ENCODE measurements around the gene VTCN1. TPM values are rescaled to one million over a fixed set of nuclear protein-coding genes. Genes with fewer than 3 reads are reported as not detected.
"Not testable (repeated sequence)": the region's sequence is repeated elsewhere in the genome, so short reads cannot be mapped to it uniquely, and the experiment has no call there.

Gene VTCN1, protein sequence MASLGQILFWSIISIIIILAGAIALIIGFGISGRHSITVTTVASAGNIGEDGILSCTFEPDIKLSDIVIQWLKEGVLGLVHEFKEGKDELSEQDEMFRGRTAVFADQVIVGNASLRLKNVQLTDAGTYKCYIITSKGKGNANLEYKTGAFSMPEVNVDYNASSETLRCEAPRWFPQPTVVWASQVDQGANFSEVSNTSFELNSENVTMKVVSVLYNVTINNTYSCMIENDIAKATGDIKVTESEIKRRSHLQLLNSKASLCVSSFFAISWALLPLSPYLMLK
- total RNA-seq, result not detected
- polyA plus RNA-seq (2013, experiment 1 of 2), result 0.50 TPM
- polyA plus RNA-seq (2013, experiment 2 of 2), result 0.25 TPM
- long read RNA-seq, experiment 1, result 0 reads
- long read RNA-seq, experiment 2, result 0 reads
- long read RNA-seq, experiment 3, result 0 reads
- long read RNA-seq, experiment 4, result 0 reads

DNA sequence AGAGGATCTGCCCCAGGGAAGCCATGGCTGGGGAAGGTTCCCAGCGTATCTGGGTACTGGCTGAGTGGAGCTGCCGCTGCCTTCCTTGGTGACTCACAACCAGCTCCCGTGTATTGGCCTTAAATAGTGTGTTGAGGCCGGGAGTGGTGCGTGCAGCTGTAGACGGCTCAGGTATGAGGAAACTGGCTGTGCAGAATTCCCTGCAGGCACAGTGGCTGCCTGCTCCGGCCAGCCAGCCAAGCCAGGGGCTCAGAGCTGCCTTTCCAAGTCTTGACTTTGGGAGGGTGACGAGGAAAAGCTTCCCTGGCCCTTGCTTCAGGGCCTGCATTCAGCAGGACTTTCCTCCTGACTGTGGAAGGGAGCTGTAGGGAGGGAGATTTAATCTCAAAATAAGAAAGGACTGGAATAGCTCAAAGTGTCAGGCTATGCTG is at the start of gene VTCN1:
VTCN1 (minus strand) TSS at position 97 of the 431 bp plus-strand sequence; CDS start at position 25, 72 bp downstream.
- WGBS, 2 experiments (ENCODE audit: insufficient coverage in 1 of 2, insufficient read length in 1 of 2), result 90 to 93% methylated on average over 5 to 8 of the region's 8 CpGs
- Histone ChIP-seq H3K4me1 (ENCODE audit: control insufficient read depth, insufficient read depth, low read length) (no peaks in the 10 kb centered on the region), H3K4me3 (ENCODE audit: low read length) (no peak within 1 kb of the TSS), H3K9me3 (ENCODE audit: control insufficient read depth, low read length) (no peaks in the 10 kb centered on the region), H3K36me3 (ENCODE audit: control insufficient read depth, insufficient read depth, low read length) (no peaks in the 10 kb centered on the region), H3K9ac (ENCODE audit: extremely low read depth, low read length, poor library complexity, severe bottlenecking) (no peak within 1 kb of the TSS), H3K27ac (ENCODE audit: low read depth, low read length) (no peak within 1 kb of the TSS), H3K27me3 (ENCODE audit: control insufficient read depth, insufficient read depth, low read length, poor library complexity, severe bottlenecking) (no peaks in the 10 kb centered on the region)
- Mint-ChIP-seq H3K27me3 (ENCODE audit: insufficient read depth) (no peaks in the 10 kb centered on the region), H3K4me3 (no peak within 1 kb of the TSS), H3K4me1 (peaks cover 11% of the 10 kb centered on the region), H3K36me3 (ENCODE audit: low read depth) (no peaks in the 10 kb centered on the region), H3K27ac (no peak within 1 kb of the TSS), H3K9me3 (no peaks in the 10 kb centered on the region)
- DNase-seq, result no peak
- TF ChIP-seq, protein P1, sequence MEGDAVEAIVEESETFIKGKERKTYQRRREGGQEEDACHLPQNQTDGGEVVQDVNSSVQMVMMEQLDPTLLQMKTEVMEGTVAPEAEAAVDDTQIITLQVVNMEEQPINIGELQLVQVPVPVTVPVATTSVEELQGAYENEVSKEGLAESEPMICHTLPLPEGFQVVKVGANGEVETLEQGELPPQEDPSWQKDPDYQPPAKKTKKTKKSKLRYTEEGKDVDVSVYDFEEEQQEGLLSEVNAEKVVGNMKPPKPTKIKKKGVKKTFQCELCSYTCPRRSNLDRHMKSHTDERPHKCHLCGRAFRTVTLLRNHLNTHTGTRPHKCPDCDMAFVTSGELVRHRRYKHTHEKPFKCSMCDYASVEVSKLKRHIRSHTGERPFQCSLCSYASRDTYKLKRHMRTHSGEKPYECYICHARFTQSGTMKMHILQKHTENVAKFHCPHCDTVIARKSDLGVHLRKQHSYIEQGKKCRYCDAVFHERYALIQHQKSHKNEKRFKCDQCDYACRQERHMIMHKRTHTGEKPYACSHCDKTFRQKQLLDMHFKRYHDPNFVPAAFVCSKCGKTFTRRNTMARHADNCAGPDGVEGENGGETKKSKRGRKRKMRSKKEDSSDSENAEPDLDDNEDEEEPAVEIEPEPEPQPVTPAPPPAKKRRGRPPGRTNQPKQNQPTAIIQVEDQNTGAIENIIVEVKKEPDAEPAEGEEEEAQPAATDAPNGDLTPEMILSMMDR (conservative IDR thresholded peaks at IDR 0.05), result no peak

DNA sequence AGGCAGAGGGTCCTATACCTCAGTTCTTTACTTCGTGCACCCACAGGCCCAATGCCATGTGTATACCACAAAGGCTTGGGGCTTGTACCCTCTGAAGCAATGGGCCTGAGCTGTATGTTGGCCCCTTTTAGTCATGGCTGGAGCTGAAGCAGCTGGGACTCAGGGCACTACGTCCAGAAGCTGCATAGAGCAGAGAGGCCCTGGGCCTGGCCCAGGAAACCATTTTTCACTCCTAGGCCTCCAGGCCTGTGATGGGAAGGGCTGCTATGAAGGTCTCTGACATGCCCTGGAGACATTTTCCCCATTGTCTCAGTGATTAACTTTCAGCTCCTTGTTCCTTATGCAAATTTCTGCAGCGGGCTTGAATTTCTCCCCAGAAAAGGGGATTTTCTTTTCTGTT is 48.1 kb upstream of the VTCN1 start:
- no peak overlapping the region for H3K9ac ChIP-seq (ENCODE audit: extremely low read depth, low read length, poor library complexity, severe bottlenecking)
- H3K4me1 ChIP-seq (ENCODE audit: control insufficient read depth, insufficient read depth, low read length), result no peaks in the 10 kb centered on the region
- no peak for DNase-seq
- H3K4me1 Mint-ChIP-seq, result no peaks in the 10 kb centered on the region
- TF ChIP-seq, protein P1 (conservative IDR thresholded peaks at IDR 0.05), result no peak
- H3K27me3 Mint-ChIP-seq (ENCODE audit: insufficient read depth), result no peaks in the 10 kb centered on the region
- no peak overlapping the region for H3K27ac ChIP-seq (ENCODE audit: low read depth, low read length)
- peaks cover 39% of the 10 kb centered on the region for H3K9me3 Mint-ChIP-seq
- H3K9me3 ChIP-seq (ENCODE audit: control insufficient read depth, low read length), result peaks cover 12% of the 10 kb centered on the region
- H3K36me3 ChIP-seq (ENCODE audit: control insufficient read depth, insufficient read depth, low read length), result no peaks in the 10 kb centered on the region
- no peak overlapping the region for H3K4me3 Mint-ChIP-seq
- no peak overlapping the region for H3K4me3 ChIP-seq (ENCODE audit: low read length)
- WGBS, 2 experiments (ENCODE audit: insufficient coverage in 1 of 2, insufficient read length in 1 of 2), result 89 to 95% methylated on average over 3 of the region's 3 CpGs
- H3K27me3 ChIP-seq (ENCODE audit: control insufficient read depth, insufficient read depth, low read length, poor library complexity, severe bottlenecking), result no peaks in the 10 kb centered on the region
- H3K36me3 Mint-ChIP-seq (ENCODE audit: low read depth), result no peaks in the 10 kb centered on the region
- H3K27ac Mint-ChIP-seq, result no peak overlapping the region

DNA sequence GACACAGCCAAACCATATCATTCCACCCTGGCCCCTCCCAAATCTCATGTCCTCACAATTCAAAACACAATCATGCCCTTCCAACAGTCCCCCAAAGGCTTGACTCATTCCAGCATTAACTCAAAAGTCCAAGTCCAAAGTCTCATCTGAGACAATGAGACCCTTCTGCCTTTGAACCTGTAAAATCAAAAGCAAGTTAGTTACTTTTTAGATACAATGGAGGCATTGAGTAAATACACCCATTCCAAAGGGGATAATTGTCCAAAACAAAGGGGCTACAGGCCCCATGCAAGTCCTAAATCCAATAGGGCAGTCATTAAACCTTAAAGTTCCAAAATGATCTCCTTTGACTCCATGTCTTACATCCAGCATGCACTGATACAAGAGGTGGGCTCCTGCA is 47.3 kb upstream of the VTCN1 start:
- not testable (repeated sequence) for H3K4me1 Mint-ChIP-seq; DNase-seq; H3K27me3 ChIP-seq (ENCODE audit: control insufficient read depth, insufficient read depth, low read length, poor library complexity, severe bottlenecking); H3K4me3 Mint-ChIP-seq; H3K4me3 ChIP-seq (ENCODE audit: low read length); H3K4me1 ChIP-seq (ENCODE audit: control insufficient read depth, insufficient read depth, low read length); H3K27me3 Mint-ChIP-seq (ENCODE audit: insufficient read depth); H3K27ac Mint-ChIP-seq; H3K36me3 ChIP-seq (ENCODE audit: control insufficient read depth, insufficient read depth, low read length); H3K9ac ChIP-seq (ENCODE audit: extremely low read depth, low read length, poor library complexity, severe bottlenecking); H3K27ac ChIP-seq (ENCODE audit: low read depth, low read length); H3K36me3 Mint-ChIP-seq (ENCODE audit: low read depth)
- peaks cover 12% of the 10 kb centered on the region for H3K9me3 ChIP-seq (ENCODE audit: control insufficient read depth, low read length)
- peaks cover 39% of the 10 kb centered on the region for H3K9me3 Mint-ChIP-seq

DNA sequence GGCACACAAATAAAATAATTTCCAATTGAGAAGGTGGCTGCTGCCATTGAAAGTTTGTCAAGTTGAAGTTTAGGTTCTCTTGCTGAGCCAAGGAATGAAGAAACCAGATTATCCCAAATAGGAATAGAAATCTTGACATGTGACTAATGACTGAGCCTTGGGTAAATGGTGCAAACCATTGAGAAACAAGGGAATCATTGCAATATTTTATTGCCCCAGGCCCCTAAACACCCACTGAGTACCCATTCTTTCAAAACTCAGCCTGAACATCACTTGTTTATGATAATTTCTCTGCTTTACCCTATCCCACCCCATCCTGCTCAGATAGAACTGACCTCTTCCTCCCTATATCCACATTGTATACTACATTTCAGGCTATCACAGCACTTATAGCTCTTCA is 46.6 kb upstream of the VTCN1 start:
- Mint-ChIP-seq H3K27me3 (ENCODE audit: insufficient read depth) (no peaks in the 10 kb centered on the region), H3K9me3 (peaks cover 39% of the 10 kb centered on the region), H3K4me1 (no peaks in the 10 kb centered on the region), H3K36me3 (ENCODE audit: low read depth) (no peaks in the 10 kb centered on the region), H3K27ac (no peak overlapping the region), H3K4me3 (no peak overlapping the region)
- TF ChIP-seq, protein P1 (conservative IDR thresholded peaks at IDR 0.05), result no peak
- Histone ChIP-seq H3K9ac (ENCODE audit: extremely low read depth, low read length, poor library complexity, severe bottlenecking) (no peak overlapping the region), H3K27me3 (ENCODE audit: control insufficient read depth, insufficient read depth, low read length, poor library complexity, severe bottlenecking) (no peaks in the 10 kb centered on the region), H3K4me1 (ENCODE audit: control insufficient read depth, insufficient read depth, low read length) (no peaks in the 10 kb centered on the region), H3K4me3 (ENCODE audit: low read length) (no peak overlapping the region), H3K9me3 (ENCODE audit: control insufficient read depth, low read length) (peaks cover 12% of the 10 kb centered on the region), H3K27ac (ENCODE audit: low read depth, low read length) (no peak overlapping the region), H3K36me3 (ENCODE audit: control insufficient read depth, insufficient read depth, low read length) (no peaks in the 10 kb centered on the region)
- no peak for DNase-seq

Measured in endodermal cell (in vitro differentiated cells).